Colonic mucosa (tissue), 4 donors: Measurements from ENCODE around the gene ZNF439. TPM values are rescaled to one million over a fixed set of nuclear protein-coding genes. Genes with fewer than 3 reads are reported as not detected.

ENCODE experiments used
- DNase-seq: peaks from one replicate; pipeline ENCODE4 v3.0.0-alpha.2; 2020
- H3K27ac ChIP-seq: fragments of 200-600 bp; one replicate; pipeline ENCODE4 v1.8.0; 2021
- H3K27me3 ChIP-seq: fragments of 200-600 bp; one replicate; pipeline ENCODE4 v1.8.0; 2021
- H3K36me3 ChIP-seq: fragments of 200-600 bp; one replicate; pipeline ENCODE4 v1.8.0; 2021
- H3K4me1 ChIP-seq: fragments of 200-600 bp; one replicate; pipeline ENCODE4 v1.8.0; 2021; ENCODE audit warnings: mild to moderate bottlenecking
- H3K4me3 ChIP-seq: fragments of 200-600 bp; one replicate; pipeline ENCODE4 v1.8.0; 2021
- H3K9ac ChIP-seq, 2 donors: one replicate each; pipeline ENCODE4 v1.7.0; 2013; ENCODE audit warnings: control low read depth in 2 of 2, low read depth in 2 of 2, low read length in 2 of 2
- H3K9me3 ChIP-seq: fragments of 200-600 bp; one replicate; pipeline ENCODE4 v1.8.0; 2021
- CTCF ChIP-seq: fragments of 200-600 bp; IDR thresholded peaks from one replicate; pipeline ENCODE4 v1.8.0; 2022; ENCODE audit warnings: antibody characterized with exemption, mild to moderate bottlenecking
- intact Hi-C: fragments of 100-400 bp; cut with DNase I; formaldehyde crosslinking; loops from one replicate; pipeline ENCODE4 v1.14.1; 2022
- total RNA-seq, 2 donors: library from RNA; stranded (reverse); fragmentation: NEBNext Ultra II Directional in 1 of 2; extraction: Animal tissue kit (Norgen Biotek cat#: 25700) in 1 of 2; gene quantifications; one replicate each; pipeline ENCODE4 v1.2.1, GENCODE V29; 2021
- donor health status: healthy.
- donor health status: DM: no; HTN: no; CAD: no.
- donor health status: DM: no; HTN: no; CAD: no.

Gene ZNF439
- 1 to 10 TPM; 7.6 to 8.8 TPM for total RNA-seq

- no peak for TF ChIP-seq CTCF
- intact Hi-C loops: no loop called here
- Histone ChIP-seq H3K4me1 (no peaks in the 10 kb centered on the region), H3K4me3 (peak within 1 kb of the TSS; percentile 70), H3K9me3 (no peaks in the 10 kb centered on the region), H3K9ac (peak within 1 kb of the TSS; percentile 27 to 72), H3K27ac (peak within 1 kb of the TSS; percentile 46), H3K27me3 (no peaks in the 10 kb centered on the region), H3K36me3 (no peaks in the 10 kb centered on the region)
- peak; percentile 98 for DNase-seq
These were observed at the start of gene ZNF439 for GRCh38 chr19:11848594-11849469. Gene ZNF439, plus strand, starts transcription at chr19:11848726. Its CDS starts 142 bp downstream, at chr19:11848868.

- H3K36me3 ChIP-seq: no peaks in the 10 kb centered on the region
- H3K4me1 ChIP-seq: no peaks in the 10 kb centered on the region
- no peak for TF ChIP-seq CTCF
- no peak overlapping the region for H3K27ac ChIP-seq
- H3K27me3 ChIP-seq: no peaks in the 10 kb centered on the region
- H3K9me3 ChIP-seq: peaks cover 17% of the 10 kb centered on the region
- no peak for DNase-seq
- H3K4me3 ChIP-seq: no peak overlapping the region
- H3K9ac ChIP-seq: no peak overlapping the region
- intact Hi-C loops: no loop called here
These were observed 42.0 kb upstream of the ZNF439 start for GRCh38 chr19:11806354-11807098.

- Histone ChIP-seq H3K27ac (no peak overlapping the region), H3K27me3 (no peaks in the 10 kb centered on the region), H3K36me3 (no peaks in the 10 kb centered on the region), H3K9me3 (peaks cover 17% of the 10 kb centered on the region), H3K4me1 (no peaks in the 10 kb centered on the region), H3K9ac (no peak overlapping the region), H3K4me3 (no peak overlapping the region)
- intact Hi-C loops: no loop called here
- no peak for TF ChIP-seq CTCF
- no peak for DNase-seq
These were observed 41.5 kb upstream of the ZNF439 start for GRCh38 chr19:11807099-11807380.

GRCh38 chr19:11813703-11814028 is 34.9 kb upstream of the ZNF439 start:
- H3K9ac ChIP-seq: peak overlapping the region; percentile 5 to 91
- peak overlapping the region; percentile 97 for H3K27ac ChIP-seq
- intact Hi-C loops: no loop called here

More at GRCh38 chr19:11813703-11814028, 34.9 kb upstream of the ZNF439 start:
- Histone ChIP-seq H3K9me3 (no peaks in the 10 kb centered on the region), H3K4me3 (peak overlapping the region; percentile 92), H3K27me3 (no peaks in the 10 kb centered on the region), H3K4me1 (no peaks in the 10 kb centered on the region), H3K36me3 (no peaks in the 10 kb centered on the region)
- no peak for DNase-seq
- TF ChIP-seq CTCF: no peak
